OCI-LY7 (cell line): ENCODE data around the gene ADAMTS7.
"Not testable (repeated sequence)": the region's sequence is repeated elsewhere in the genome, so short reads cannot be mapped to it uniquely, and the experiment has no call there.

Experiments used
- EZH2phosphoT487 ChIP-seq: fragments of 200-600 bp; sonication (generic); IDR thresholded peaks from 2 replicates; pipeline ENCODE4 v1.6.1; 2018; ENCODE audit warnings: low read depth, borderline replicate concordance, mild to moderate bottlenecking, mixed run types, antibody characterized with exemption, low read length, moderate library complexity, mixed read lengths
- TF ChIP-seq, protein P1 (sequence below): fragments of 200-600 bp; sonication (generic); conservative IDR thresholded peaks from 2 replicates; pipeline ENCODE4 v1.5.1; 2014; ENCODE audit warnings: mild to moderate bottlenecking, antibody characterized with exemption, low read length, moderate library complexity, mixed read lengths

DNA sequence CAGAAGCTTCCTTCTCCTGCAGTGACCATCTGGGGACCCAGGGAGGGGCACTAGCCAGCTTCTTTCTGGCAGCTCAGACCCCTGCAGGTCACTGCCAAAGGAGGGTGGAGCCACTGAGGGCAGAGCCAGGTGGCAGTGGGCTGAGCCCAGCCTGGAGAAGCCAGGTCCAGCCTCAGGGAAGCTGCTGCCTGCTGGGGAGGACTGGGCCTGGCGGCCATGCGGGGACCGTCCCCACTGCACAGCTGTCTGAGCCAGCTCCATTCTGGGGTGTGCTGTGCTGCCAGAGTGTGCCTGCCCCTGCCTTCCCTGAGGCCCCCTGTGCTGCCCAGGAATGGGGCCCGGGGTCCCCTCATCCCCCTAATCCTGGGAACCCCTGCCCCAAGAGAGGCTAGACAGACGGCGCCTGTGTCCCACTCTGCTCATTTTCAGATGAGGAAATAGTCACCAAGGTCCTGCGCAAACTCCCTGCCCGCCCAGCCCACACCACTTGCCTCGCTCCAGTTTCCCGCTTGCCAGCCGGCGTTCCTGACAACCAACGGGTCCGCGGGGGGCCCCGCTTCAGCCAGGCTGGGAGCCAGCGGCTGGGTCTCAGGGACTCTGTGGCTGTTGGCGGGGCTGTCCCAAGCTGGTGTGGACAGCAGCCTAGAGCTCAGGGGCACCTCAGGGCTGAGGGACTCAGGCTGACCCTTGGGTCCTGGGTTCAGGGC is 46.0 kb downstream of the ADAMTS7 start:
- not testable (repeated sequence) for TF ChIP-seq EZH2phosphoT487
- TF ChIP-seq, protein P1, sequence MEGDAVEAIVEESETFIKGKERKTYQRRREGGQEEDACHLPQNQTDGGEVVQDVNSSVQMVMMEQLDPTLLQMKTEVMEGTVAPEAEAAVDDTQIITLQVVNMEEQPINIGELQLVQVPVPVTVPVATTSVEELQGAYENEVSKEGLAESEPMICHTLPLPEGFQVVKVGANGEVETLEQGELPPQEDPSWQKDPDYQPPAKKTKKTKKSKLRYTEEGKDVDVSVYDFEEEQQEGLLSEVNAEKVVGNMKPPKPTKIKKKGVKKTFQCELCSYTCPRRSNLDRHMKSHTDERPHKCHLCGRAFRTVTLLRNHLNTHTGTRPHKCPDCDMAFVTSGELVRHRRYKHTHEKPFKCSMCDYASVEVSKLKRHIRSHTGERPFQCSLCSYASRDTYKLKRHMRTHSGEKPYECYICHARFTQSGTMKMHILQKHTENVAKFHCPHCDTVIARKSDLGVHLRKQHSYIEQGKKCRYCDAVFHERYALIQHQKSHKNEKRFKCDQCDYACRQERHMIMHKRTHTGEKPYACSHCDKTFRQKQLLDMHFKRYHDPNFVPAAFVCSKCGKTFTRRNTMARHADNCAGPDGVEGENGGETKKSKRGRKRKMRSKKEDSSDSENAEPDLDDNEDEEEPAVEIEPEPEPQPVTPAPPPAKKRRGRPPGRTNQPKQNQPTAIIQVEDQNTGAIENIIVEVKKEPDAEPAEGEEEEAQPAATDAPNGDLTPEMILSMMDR: not testable (repeated sequence)
